ENCODE results near the gene KLF5.

The KLF5 gene

DNA sequence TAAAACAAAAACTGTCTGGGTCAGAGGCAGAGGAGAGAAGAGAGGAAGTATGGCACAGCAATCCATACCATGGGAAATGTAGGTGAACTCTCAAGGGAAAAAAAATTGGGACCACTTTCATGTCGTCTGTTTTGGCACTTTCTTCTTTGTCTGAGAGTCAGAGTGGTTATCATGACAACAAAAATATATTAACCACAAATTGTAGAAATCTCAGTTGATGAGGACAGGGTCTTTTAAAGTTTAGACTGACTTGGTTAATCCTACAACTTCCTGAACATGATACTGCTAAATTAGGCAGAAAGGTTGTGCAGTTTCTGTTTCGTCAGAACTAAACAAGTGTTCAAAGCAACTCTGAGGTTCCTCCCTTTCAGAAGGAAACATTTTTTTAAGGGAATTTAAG is 15.2 kb downstream of the KLF5 start:
- DNase-seq (ENCODE audit: low read depth) = no peak
- H3K4me3 ChIP-seq (ENCODE audit: low read length) = no peak overlapping the region
- TF ChIP-seq, protein P1, sequence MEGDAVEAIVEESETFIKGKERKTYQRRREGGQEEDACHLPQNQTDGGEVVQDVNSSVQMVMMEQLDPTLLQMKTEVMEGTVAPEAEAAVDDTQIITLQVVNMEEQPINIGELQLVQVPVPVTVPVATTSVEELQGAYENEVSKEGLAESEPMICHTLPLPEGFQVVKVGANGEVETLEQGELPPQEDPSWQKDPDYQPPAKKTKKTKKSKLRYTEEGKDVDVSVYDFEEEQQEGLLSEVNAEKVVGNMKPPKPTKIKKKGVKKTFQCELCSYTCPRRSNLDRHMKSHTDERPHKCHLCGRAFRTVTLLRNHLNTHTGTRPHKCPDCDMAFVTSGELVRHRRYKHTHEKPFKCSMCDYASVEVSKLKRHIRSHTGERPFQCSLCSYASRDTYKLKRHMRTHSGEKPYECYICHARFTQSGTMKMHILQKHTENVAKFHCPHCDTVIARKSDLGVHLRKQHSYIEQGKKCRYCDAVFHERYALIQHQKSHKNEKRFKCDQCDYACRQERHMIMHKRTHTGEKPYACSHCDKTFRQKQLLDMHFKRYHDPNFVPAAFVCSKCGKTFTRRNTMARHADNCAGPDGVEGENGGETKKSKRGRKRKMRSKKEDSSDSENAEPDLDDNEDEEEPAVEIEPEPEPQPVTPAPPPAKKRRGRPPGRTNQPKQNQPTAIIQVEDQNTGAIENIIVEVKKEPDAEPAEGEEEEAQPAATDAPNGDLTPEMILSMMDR (conservative IDR thresholded peaks at IDR 0.05; ENCODE audit: low read length) = no peak

DNA sequence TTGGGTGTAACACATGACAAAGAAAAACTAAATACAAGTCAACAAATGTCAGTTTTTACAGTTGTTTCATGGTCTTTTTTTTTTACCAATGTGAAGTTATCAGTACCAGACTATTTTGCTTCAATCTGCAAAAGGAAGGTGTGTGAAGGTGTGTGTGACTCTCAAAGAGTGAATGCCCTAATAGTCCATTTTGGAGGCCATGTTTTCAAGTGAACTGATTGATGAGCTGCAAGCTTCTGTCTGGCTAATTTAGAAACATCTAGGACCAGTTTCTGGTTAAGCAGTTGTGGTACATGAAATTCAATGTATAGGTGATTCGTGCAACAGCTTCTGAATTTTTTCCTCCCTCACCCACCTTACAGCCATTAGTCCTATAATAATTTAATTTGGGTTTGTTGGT is 16.1 kb downstream of the KLF5 start:
- no peak for DNase-seq (ENCODE audit: low read depth)
- TF ChIP-seq, protein P1 (conservative IDR thresholded peaks at IDR 0.05; ENCODE audit: low read length) = no peak
- H3K4me3 ChIP-seq (ENCODE audit: low read length) = no peak overlapping the region

DNA sequence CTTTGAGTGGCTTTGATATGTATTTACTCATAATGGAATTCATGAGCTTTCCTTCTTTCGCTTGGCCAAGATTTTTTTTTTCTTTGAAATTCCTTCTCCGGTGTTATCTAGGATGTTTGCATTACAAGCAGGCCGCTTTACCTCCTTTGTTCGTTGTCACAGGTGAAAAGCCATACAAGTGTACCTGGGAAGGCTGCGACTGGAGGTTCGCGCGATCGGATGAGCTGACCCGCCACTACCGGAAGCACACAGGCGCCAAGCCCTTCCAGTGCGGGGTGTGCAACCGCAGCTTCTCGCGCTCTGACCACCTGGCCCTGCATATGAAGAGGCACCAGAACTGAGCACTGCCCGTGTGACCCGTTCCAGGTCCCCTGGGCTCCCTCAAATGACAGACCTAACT is 16.7 kb downstream of the KLF5 start:
- no peak for DNase-seq (ENCODE audit: low read depth)
- H3K4me3 ChIP-seq (ENCODE audit: low read length) = no peak overlapping the region
- TF ChIP-seq, protein P1 (conservative IDR thresholded peaks at IDR 0.05; ENCODE audit: low read length) = no peak

DNA sequence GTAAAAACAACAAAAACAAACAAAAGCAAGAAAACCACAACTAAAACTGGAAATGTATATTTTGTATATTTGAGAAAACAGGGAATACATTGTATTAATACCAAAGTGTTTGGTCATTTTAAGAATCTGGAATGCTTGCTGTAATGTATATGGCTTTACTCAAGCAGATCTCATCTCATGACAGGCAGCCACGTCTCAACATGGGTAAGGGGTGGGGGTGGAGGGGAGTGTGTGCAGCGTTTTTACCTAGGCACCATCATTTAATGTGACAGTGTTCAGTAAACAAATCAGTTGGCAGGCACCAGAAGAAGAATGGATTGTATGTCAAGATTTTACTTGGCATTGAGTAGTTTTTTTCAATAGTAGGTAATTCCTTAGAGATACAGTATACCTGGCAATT is 17.1 kb downstream of the KLF5 start:
- H3K4me3 ChIP-seq (ENCODE audit: low read length) = no peak overlapping the region
- no peak for DNase-seq (ENCODE audit: low read depth)
- TF ChIP-seq, protein P1 (conservative IDR thresholded peaks at IDR 0.05; ENCODE audit: low read length) = no peak

DNA sequence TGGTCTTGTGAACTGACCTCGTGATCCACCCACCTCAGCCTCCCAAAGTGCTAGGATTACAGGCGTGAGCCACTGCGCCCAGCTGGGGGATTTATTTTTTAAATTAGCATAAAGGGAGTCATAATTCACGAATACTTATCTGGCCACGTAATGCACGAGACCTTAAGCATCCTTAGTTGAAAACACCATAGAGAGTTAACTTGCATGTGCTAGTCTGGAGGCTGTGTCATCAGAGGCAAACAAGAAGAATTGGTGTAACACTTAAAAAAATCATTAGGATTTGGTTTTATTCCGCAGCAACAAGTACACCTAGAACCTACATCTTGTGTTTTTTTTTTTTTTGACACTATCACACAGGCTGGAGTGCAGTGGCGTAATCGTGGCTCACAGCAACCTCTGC is 19.1 kb downstream of the KLF5 start:
- TF ChIP-seq, protein P1 (conservative IDR thresholded peaks at IDR 0.05; ENCODE audit: low read length) = no peak
- no peak overlapping the region for H3K4me3 ChIP-seq (ENCODE audit: low read length)
- DNase-seq (ENCODE audit: low read depth) = no peak

DNA sequence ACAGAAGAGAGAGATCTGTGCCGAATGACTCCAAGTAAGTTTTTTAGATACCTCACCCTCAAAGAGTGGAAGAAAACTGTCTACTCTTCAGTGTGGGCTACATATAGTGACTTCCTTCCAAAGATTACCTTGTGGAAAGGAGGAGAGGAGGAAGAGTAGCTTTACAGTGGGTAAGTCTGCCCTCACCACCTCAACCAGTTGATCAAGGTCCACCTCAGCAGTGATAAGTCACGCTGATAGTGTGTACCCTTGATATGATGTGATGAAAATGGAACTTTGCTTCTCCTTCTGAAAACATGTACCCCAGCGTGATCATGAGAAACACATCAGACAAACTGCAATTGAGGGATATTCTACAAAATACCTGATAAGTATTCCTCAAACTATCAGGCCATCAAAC is 20.6 kb downstream of the KLF5 start:
- TF ChIP-seq, protein P1 (conservative IDR thresholded peaks at IDR 0.05; ENCODE audit: low read length) = no peak
- no peak overlapping the region for H3K4me3 ChIP-seq (ENCODE audit: low read length)
- no peak for DNase-seq (ENCODE audit: low read depth)

DNA sequence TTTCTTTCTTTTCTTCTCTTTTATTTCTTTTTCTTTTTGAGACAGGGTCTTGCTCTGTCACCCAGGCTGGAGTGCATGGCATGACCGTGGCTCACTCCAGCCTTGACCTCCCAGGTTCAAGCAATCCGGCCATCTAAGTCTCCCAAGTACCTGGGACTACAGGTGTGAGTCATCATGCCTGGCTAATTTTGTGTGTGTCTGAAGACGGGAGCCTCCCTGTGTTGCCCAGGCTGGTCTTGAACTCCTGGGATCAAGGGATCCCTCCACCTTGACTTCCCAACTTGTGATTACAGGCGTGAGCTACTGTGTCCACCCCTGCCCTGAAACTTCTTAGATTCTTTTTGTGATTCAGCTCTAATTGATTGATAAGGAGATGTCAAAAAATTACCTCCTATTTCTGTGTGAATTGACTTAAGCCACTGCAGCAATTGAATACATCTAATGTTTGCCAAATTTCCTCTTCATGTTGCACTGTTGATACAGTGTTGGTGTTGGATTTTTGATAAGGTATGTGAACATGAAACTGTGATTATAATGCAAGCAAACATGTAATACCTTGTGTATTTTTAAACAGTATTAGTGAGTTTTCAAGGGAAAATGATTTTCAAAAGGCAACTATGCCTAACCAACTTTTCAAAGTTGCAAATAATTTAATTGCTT is 22.6 kb downstream of the KLF5 start:
- H3K4me3 ChIP-seq (ENCODE audit: low read length) = no peak overlapping the region
- TF ChIP-seq, protein P1 (conservative IDR thresholded peaks at IDR 0.05; ENCODE audit: low read length) = no peak
- DNase-seq (ENCODE audit: low read depth) = no peak

Data from AG10803 (cell line).